CD4-positive, CD25-positive, alpha-beta regulatory T cell (primary cell): ENCODE data around the gene TBC1D9B. TPM values are rescaled to one million over a fixed set of nuclear protein-coding genes. Genes with fewer than 3 reads are reported as not detected.

Experiments used
- ATAC-seq, 2 donors: fragments of 150-1000 bp; cut with Tn5 transposase; one replicate each; pipeline ENCODE4 v1.10.0; 2021; ENCODE audit warnings: low read depth in 2 of 2, moderate number of reproducible peaks in 2 of 2, moderate library complexity in 1 of 2
- DNase-seq, 3 donors: peaks; one replicate each; pipeline versions ENCODE4 v3.0.0 to v3.0.0-alpha.2; 2012 to 2022; ENCODE audit warnings: mixed read lengths in 1 of 3
- H3K27ac ChIP-seq: one replicate; pipeline ENCODE4 v1.7.0; 2013; ENCODE audit warnings: mild to moderate bottlenecking, low read length; ENCODE audit not compliant: insufficient read depth, poor library complexity, severe bottlenecking
- H3K27me3 ChIP-seq: one replicate; pipeline ENCODE4 v1.7.0; 2013; ENCODE audit warnings: low read length; ENCODE audit not compliant: control insufficient read depth, insufficient read depth
- H3K36me3 ChIP-seq: one replicate; pipeline ENCODE4 v1.7.0; 2013; ENCODE audit warnings: mild to moderate bottlenecking, low read length, moderate library complexity; ENCODE audit not compliant: control insufficient read depth, insufficient read depth
- H3K4me1 ChIP-seq: 2 replicates; pipeline ENCODE4 v1.7.0; 2013; ENCODE audit warnings: mild to moderate bottlenecking, low read length; ENCODE audit not compliant: insufficient read depth, control insufficient read depth, poor library complexity, severe bottlenecking
- H3K4me3 ChIP-seq: one replicate; pipeline ENCODE4 v1.7.0; 2013; ENCODE audit warnings: low read depth, mild to moderate bottlenecking, low read length, moderate library complexity
- H3K9me3 ChIP-seq, 2 experiments: 1 replicate in 1 of 2; 2 replicates in 1 of 2; pipeline ENCODE4 v1.7.0; 2013; ENCODE audit warnings: low read length in 2 of 2, mild to moderate bottlenecking in 1 of 2, moderate library complexity in 1 of 2; ENCODE audit not compliant: control insufficient read depth in 2 of 2
- H3K27ac Mint-ChIP-seq, 3 donors: one replicate each; pipeline ENCODE4 v1.8.0; 2020 to 2022; ENCODE audit warnings: mild to moderate bottlenecking in 3 of 3, mixed read lengths in 3 of 3, moderate library complexity in 2 of 3
- H3K27me3 Mint-ChIP-seq: one replicate; pipeline ENCODE4 v1.8.0; 2022; ENCODE audit warnings: mild to moderate bottlenecking, mixed read lengths
- H3K36me3 Mint-ChIP-seq: one replicate; pipeline ENCODE4 v1.8.0; 2020; ENCODE audit warnings: mixed read lengths
- H3K4me1 Mint-ChIP-seq, 4 donors: one replicate each; pipeline ENCODE4 v1.8.0; 2020 to 2022; ENCODE audit warnings: mixed read lengths in 4 of 4, mild to moderate bottlenecking in 1 of 4
- H3K4me3 Mint-ChIP-seq, 4 donors: one replicate each; pipeline ENCODE4 v1.8.0; 2020 to 2022; ENCODE audit warnings: mild to moderate bottlenecking in 4 of 4, mixed read lengths in 4 of 4, moderate library complexity in 3 of 4
- H3K9me3 Mint-ChIP-seq, 7 donors: one replicate each; pipeline ENCODE4 v1.8.0; 2020 to 2022; ENCODE audit warnings: mixed read lengths in 7 of 7, mild to moderate bottlenecking in 3 of 7, moderate library complexity in 2 of 7
- polyA plus RNA-seq, 4 donors: library from polyadenylated mRNA; unstranded; fragments of 300-500 nt; fragmentation: Illumina TruSeq; gene quantifications; one replicate each; pipeline ENCODE4 v1.2.3, GENCODE V29; 2021
- total RNA-seq: library from RNA; stranded (reverse); gene quantifications from one replicate; pipeline ENCODE4 v1.2.3, GENCODE V29; 2022

The TBC1D9B gene
- total and polyA plus RNA-seq, 5 donors from 2014 or later: 11.3 to 53.1 (median 15.9) TPM

GRCh38 chr5:179927824-179928223 is 20.1 kb upstream of the TBC1D9B start:
- H3K27me3 ChIP-seq: no peaks in the 10 kb centered on the region
- Mint-ChIP-seq H3K27ac (no peak overlapping the region), H3K36me3 (no peaks in the 10 kb centered on the region), H3K4me3 (no peak overlapping the region), H3K4me1 (no peaks in the 10 kb centered on the region), H3K9me3 (peaks cover 0 to 1% (median 0%) of the 10 kb centered on the region in 7 donors), H3K27me3 (peaks cover 10% of the 10 kb centered on the region)
- no peaks in the 10 kb centered on the region for H3K4me1 ChIP-seq
- no peak overlapping the region for H3K4me3 ChIP-seq
- DNase-seq (no peak), ATAC-seq (no peak)
- H3K36me3 ChIP-seq: no peaks in the 10 kb centered on the region
- no peaks in the 10 kb centered on the region for H3K9me3 ChIP-seq
- H3K27ac ChIP-seq: no peak overlapping the region

DNA sequence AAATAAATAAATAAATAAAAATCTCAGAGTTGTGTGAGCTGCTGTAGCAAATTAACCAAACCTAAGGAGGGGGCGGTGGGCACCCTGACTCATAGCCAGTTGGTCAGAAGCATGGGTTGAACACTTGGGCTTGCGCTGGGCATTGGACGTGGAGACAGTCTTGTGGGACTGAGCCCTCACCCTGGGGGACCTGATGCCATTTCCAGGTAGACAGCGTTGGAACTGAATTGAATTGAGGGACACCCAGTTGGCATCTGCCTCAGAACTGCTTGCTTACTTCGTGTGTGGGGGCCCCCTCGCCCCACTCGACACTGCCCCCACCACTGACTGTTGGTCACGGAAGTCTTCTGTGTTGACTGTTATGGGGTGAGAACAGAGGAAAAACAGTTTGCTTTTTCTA is 19.0 kb upstream of the TBC1D9B start:
- H3K4me3 ChIP-seq: no peak overlapping the region
- H3K4me1 ChIP-seq: no peaks in the 10 kb centered on the region
- peaks cover 6% of the 10 kb centered on the region for H3K27me3 Mint-ChIP-seq
- H3K9me3 Mint-ChIP-seq: peaks cover 0 to 1% (median 0%) of the 10 kb centered on the region in 7 donors
- H3K9me3 ChIP-seq: no peaks in the 10 kb centered on the region
- H3K4me1 Mint-ChIP-seq: no peaks in the 10 kb centered on the region
- H3K36me3 ChIP-seq: no peaks in the 10 kb centered on the region
- no peak overlapping the region for H3K27ac ChIP-seq
- H3K27ac Mint-ChIP-seq: no peak overlapping the region
- no peaks in the 10 kb centered on the region for H3K27me3 ChIP-seq
- H3K36me3 Mint-ChIP-seq: no peaks in the 10 kb centered on the region
- H3K4me3 Mint-ChIP-seq: no peak overlapping the region
- no peak for DNase-seq
- no peak for ATAC-seq

- Mint-ChIP-seq H3K9me3 (peaks cover 0 to 1% (median 0%) of the 10 kb centered on the region in 7 donors), H3K4me3 (no peak overlapping the region), H3K27me3 (no peaks in the 10 kb centered on the region), H3K36me3 (no peaks in the 10 kb centered on the region), H3K4me1 (peaks cover 0 to 5% (median 0%) of the 10 kb centered on the region in 4 donors), H3K27ac (no peak overlapping the region)
- ATAC-seq (no peak), DNase-seq (no peak)
- H3K36me3 ChIP-seq: no peaks in the 10 kb centered on the region
- H3K4me1 ChIP-seq: no peaks in the 10 kb centered on the region
- no peaks in the 10 kb centered on the region for H3K27me3 ChIP-seq
- H3K27ac ChIP-seq: no peak overlapping the region
- no peaks in the 10 kb centered on the region for H3K9me3 ChIP-seq
- no peak overlapping the region for H3K4me3 ChIP-seq
Measured at GRCh38 chr5:179923436-179923835, 15.7 kb upstream of the TBC1D9B start.

- ATAC-seq: no peak
- H3K27me3 Mint-ChIP-seq: peaks cover 4% of the 10 kb centered on the region
- Histone ChIP-seq H3K36me3 (no peaks in the 10 kb centered on the region), H3K9me3 (no peaks in the 10 kb centered on the region), H3K4me3 (no peak overlapping the region), H3K27ac (no peak overlapping the region), H3K4me1 (no peaks in the 10 kb centered on the region), H3K27me3 (no peaks in the 10 kb centered on the region)
- H3K36me3 Mint-ChIP-seq: no peaks in the 10 kb centered on the region
- DNase-seq: no peak
- no peak overlapping the region for H3K27ac Mint-ChIP-seq
- no peak overlapping the region for H3K4me3 Mint-ChIP-seq
- H3K4me1 Mint-ChIP-seq: peaks cover 0 to 5% (median 0%) of the 10 kb centered on the region in 4 donors
- peaks cover 0 to 1% (median 0%) of the 10 kb centered on the region in 7 donors for H3K9me3 Mint-ChIP-seq
Measured at GRCh38 chr5:179920175-179920574, 12.5 kb upstream of the TBC1D9B start.

GRCh38 chr5:179919487-179920060 is 11.9 kb upstream of the TBC1D9B start:
- Mint-ChIP-seq H3K36me3 (no peaks in the 10 kb centered on the region), H3K27ac (peak overlapping the region in 1 of 3 donors; percentile 80), H3K4me3 (no peak overlapping the region), H3K9me3 (no peaks in the 10 kb centered on the region), H3K27me3 (peaks cover 4% of the 10 kb centered on the region), H3K4me1 (peaks cover 0 to 5% (median 0%) of the 10 kb centered on the region in 4 donors)
- Histone ChIP-seq H3K27me3 (no peaks in the 10 kb centered on the region), H3K27ac (no peak overlapping the region), H3K9me3 (no peaks in the 10 kb centered on the region), H3K36me3 (no peaks in the 10 kb centered on the region), H3K4me1 (no peaks in the 10 kb centered on the region), H3K4me3 (no peak overlapping the region)
- ATAC-seq (no peak), DNase-seq (no peak)

- Histone ChIP-seq H3K4me1 (no peaks in the 10 kb centered on the region), H3K27ac (no peak overlapping the region), H3K36me3 (no peaks in the 10 kb centered on the region), H3K27me3 (no peaks in the 10 kb centered on the region), H3K4me3 (no peak overlapping the region), H3K9me3 (no peaks in the 10 kb centered on the region)
- H3K4me3 Mint-ChIP-seq: no peak overlapping the region
- H3K27me3 Mint-ChIP-seq: peaks cover 4% of the 10 kb centered on the region
- ATAC-seq (no peak), DNase-seq (no peak)
- H3K36me3 Mint-ChIP-seq: no peaks in the 10 kb centered on the region
- no peaks in the 10 kb centered on the region for H3K9me3 Mint-ChIP-seq
- peak overlapping the region in 1 of 3 donors; percentile 80 for H3K27ac Mint-ChIP-seq
- peaks cover 0 to 5% (median 0%) of the 10 kb centered on the region in 4 donors for H3K4me1 Mint-ChIP-seq
Measured at GRCh38 chr5:179918742-179919486, 11.2 kb upstream of the TBC1D9B start.

DNA sequence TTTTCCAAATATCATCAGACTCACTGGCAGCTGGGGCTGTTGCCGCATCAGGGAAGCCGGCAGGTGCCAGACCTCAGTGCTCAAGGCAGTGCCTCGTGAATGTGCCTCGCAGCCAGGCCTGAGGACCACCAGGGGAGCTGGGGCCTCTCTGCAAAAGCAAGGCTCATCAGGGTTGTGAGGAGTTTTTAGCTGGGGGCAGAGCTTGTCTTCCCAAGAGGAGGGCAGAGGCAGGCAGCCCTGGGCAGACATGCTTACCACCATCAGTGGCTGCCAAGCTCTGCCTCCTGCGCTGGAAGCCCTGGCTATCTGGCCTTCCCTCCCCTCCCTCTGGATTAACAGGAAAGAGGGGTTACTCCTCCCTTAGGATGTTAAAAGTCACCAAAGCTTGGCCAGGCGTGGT is 8.8 kb upstream of the TBC1D9B start:
- Histone ChIP-seq H3K36me3 (no peaks in the 10 kb centered on the region), H3K27ac (no peak overlapping the region), H3K9me3 (no peaks in the 10 kb centered on the region), H3K27me3 (no peaks in the 10 kb centered on the region), H3K4me3 (no peak overlapping the region), H3K4me1 (no peaks in the 10 kb centered on the region)
- DNase-seq (no peak), ATAC-seq (no peak)
- no peaks in the 10 kb centered on the region for H3K36me3 Mint-ChIP-seq
- no peak overlapping the region for H3K4me3 Mint-ChIP-seq
- peaks cover 4% of the 10 kb centered on the region for H3K27me3 Mint-ChIP-seq
- no peak overlapping the region for H3K27ac Mint-ChIP-seq
- peaks cover 0 to 5% (median 0%) of the 10 kb centered on the region in 4 donors for H3K4me1 Mint-ChIP-seq
- H3K9me3 Mint-ChIP-seq: no peaks in the 10 kb centered on the region
